IMR-90 (cell line): ENCODE measurements around the gene BTRC. TPM values are rescaled to one million over a fixed set of nuclear protein-coding genes. Genes with fewer than 3 reads are reported as not detected.

Experiments
- ATAC-seq: fragments of 200-7000 bp; cut with Tn5 transposase; 2 replicates; pipeline ENCODE4 v1.9.1; 2020; ENCODE audit warnings: low read depth, mild to moderate bottlenecking, moderate library complexity
- BruUV-seq: library from RNA; stranded (reverse); fragments of 400-500 nt; replicated peaks from 2 replicates; lab custom pipeline; 2021; lab: Mats Ljungman, UMichigan
- CTCF ChIA-PET: fragments of 300-600 bp; formaldehyde crosslinking; extraction: SDS; loops from one replicate; lab custom pipeline; 2021; ENCODE audit warnings: antibody characterized with exemption; lab: Yijun Ruan, JAX
- POLR2A ChIA-PET: fragments of 300-600 bp; sonication (Branson Sonifier 250); formaldehyde crosslinking; loops from one replicate; lab custom pipeline; 2022; ENCODE audit warnings: antibody characterized with exemption; ENCODE audit not compliant: unreplicated experiment; lab: Charles Lee
- DNase-seq: peaks from one replicate; pipeline ENCODE4 v3.0.0; 2013
- H2AFZ ChIP-seq: replicated peaks from 2 replicates; pipeline ENCODE3; 2013; ENCODE audit warnings: low read length, mild to moderate bottlenecking; ENCODE audit not compliant: poor library complexity
- H2AK5ac ChIP-seq: 2 replicates; pipeline ENCODE4 v1.6.1; 2013; ENCODE audit warnings: low read depth, low read length, inconsistent platforms
- H2AK9ac ChIP-seq: replicated peaks from 2 replicates; pipeline ENCODE3; 2013; ENCODE audit warnings: mild to moderate bottlenecking, low read depth, low read length, moderate library complexity; ENCODE audit not compliant: poor library complexity
- H2BK120ac ChIP-seq: 2 replicates; pipeline ENCODE4 v1.6.1; 2013; ENCODE audit warnings: low read depth, low read length, inconsistent platforms
- H2BK15ac ChIP-seq: 3 replicates; pipeline ENCODE4 v1.6.1; 2013; ENCODE audit warnings: low read depth, low read length, inconsistent platforms
- H2BK20ac ChIP-seq: 2 replicates; pipeline ENCODE4 v1.6.1; 2013; ENCODE audit warnings: low read depth, mild to moderate bottlenecking, inconsistent platforms, low read length, moderate library complexity
- H2BK5ac ChIP-seq: 2 replicates; pipeline ENCODE4 v1.6.1; 2013; ENCODE audit warnings: mild to moderate bottlenecking, low read depth, low read length, inconsistent platforms; ENCODE audit not compliant: poor library complexity, severe bottlenecking
- H3K14ac ChIP-seq: replicated peaks from 2 replicates; pipeline ENCODE4 v1.6.1; 2013; ENCODE audit warnings: low read depth, low read length, inconsistent platforms
- H3K18ac ChIP-seq: 2 replicates; pipeline ENCODE4 v1.6.1; 2013; ENCODE audit warnings: low read depth, low read length, control low read depth
- H3K23ac ChIP-seq: 2 replicates; pipeline ENCODE4 v1.6.1; 2013; ENCODE audit warnings: low read depth, low read length, inconsistent platforms
- H3K27ac ChIP-seq: 2 replicates; pipeline ENCODE4 v1.5.1; 2013; ENCODE audit warnings: mild to moderate bottlenecking, control low read depth, low read length; ENCODE audit not compliant: insufficient read depth
- H3K27me3 ChIP-seq: 2 replicates; pipeline ENCODE4 v1.6.1; 2013; ENCODE audit warnings: low read length; ENCODE audit not compliant: control insufficient read depth, insufficient read depth
- H3K36me3 ChIP-seq: 2 replicates; pipeline ENCODE4 v1.6.1; 2013; ENCODE audit warnings: low read length, mixed read lengths; ENCODE audit not compliant: control insufficient read depth, insufficient read depth
- H3K4ac ChIP-seq: 2 replicates; pipeline ENCODE4 v1.6.1; 2013; ENCODE audit warnings: low read depth, low read length, inconsistent platforms
- H3K4me1 ChIP-seq: 2 replicates; pipeline ENCODE4 v1.6.1; 2013; ENCODE audit warnings: low read length, mixed read lengths; ENCODE audit not compliant: control insufficient read depth, insufficient read depth
- H3K4me2 ChIP-seq: 2 replicates; pipeline ENCODE4 v1.6.1; 2013; ENCODE audit warnings: low read depth, mild to moderate bottlenecking, control low read depth, low read length, moderate library complexity
- H3K4me3 ChIP-seq: 2 replicates; pipeline ENCODE4 v1.5.1; 2013; ENCODE audit warnings: low read depth, mild to moderate bottlenecking, control low read depth, low read length, moderate library complexity; ENCODE audit not compliant: insufficient read depth
- H3K56ac ChIP-seq: 2 replicates; pipeline ENCODE4 v1.6.1; 2013; ENCODE audit warnings: low read length, inconsistent platforms; ENCODE audit not compliant: insufficient read depth; ENCODE audit errors: extremely low read depth
- H3K79me1 ChIP-seq, 2 experiments: 2 replicates each; pipeline ENCODE4 v1.6.1; 2013; ENCODE audit warnings: low read length in 2 of 2, inconsistent platforms in 1 of 2, low read depth in 1 of 2
- H3K9ac ChIP-seq: 2 replicates; pipeline ENCODE4 v1.6.1; 2013; ENCODE audit warnings: low read depth, low read length, control low read depth
- H3K9me1 ChIP-seq: 2 replicates; pipeline ENCODE4 v1.6.1; 2013; ENCODE audit warnings: low read length, inconsistent platforms; ENCODE audit not compliant: insufficient read depth
- H3K9me3 ChIP-seq: 2 replicates; pipeline ENCODE4 v1.6.1; 2013; ENCODE audit warnings: low read length; ENCODE audit not compliant: control insufficient read depth, insufficient read depth
- H4K20me1 ChIP-seq: 2 replicates; pipeline ENCODE4 v1.6.1; 2013; ENCODE audit warnings: low read length, inconsistent platforms; ENCODE audit not compliant: insufficient read depth
- H4K5ac ChIP-seq: 2 replicates; pipeline ENCODE4 v1.6.1; 2013; ENCODE audit warnings: mild to moderate bottlenecking, low read depth, low read length, control low read depth
- H4K8ac ChIP-seq, 2 experiments: 2 replicates each; pipeline ENCODE4 v1.6.1; 2013; ENCODE audit warnings: low read depth in 2 of 2, low read length in 2 of 2, control low read depth in 1 of 2, inconsistent platforms in 1 of 2
- H4K91ac ChIP-seq: 2 replicates; pipeline ENCODE4 v1.6.1; 2013; ENCODE audit warnings: low read depth, low read length, inconsistent platforms; ENCODE audit not compliant: insufficient read depth
- BHLHE40 ChIP-seq: fragments of 150-350 bp; IDR thresholded peaks from 2 replicates; pipeline ENCODE4 v1.6.1; 2016; ENCODE audit warnings: mild to moderate bottlenecking, low read depth, low read length
- FOS ChIP-seq: fragments of 150-350 bp; IDR thresholded peaks from 2 replicates; pipeline ENCODE4 v1.6.1; 2016; ENCODE audit warnings: low read depth, low read length
- MAFK ChIP-seq: IDR thresholded peaks from 2 replicates; pipeline ENCODE4 v1.6.1; 2012; ENCODE audit warnings: low read depth, low read length, improper control_type of control experiment
- MAZ ChIP-seq: IDR thresholded peaks from 2 replicates; pipeline ENCODE4 v1.6.1; 2012; ENCODE audit warnings: low read depth, mild to moderate bottlenecking, low read length, improper control_type of control experiment, moderate library complexity, borderline replicate concordance
- MXI1 ChIP-seq: IDR thresholded peaks from 2 replicates; pipeline ENCODE4 v1.6.1; 2012; ENCODE audit warnings: low read depth, mild to moderate bottlenecking, low read length, moderate library complexity, borderline replicate concordance
- NFE2L2 ChIP-seq: fragments of 150-350 bp; IDR thresholded peaks from 2 replicates; pipeline ENCODE4 v1.6.1; 2016; ENCODE audit warnings: low read depth, mild to moderate bottlenecking, low read length
- RFX5 ChIP-seq: IDR thresholded peaks from 2 replicates; pipeline ENCODE4 v1.8.0; 2012; ENCODE audit warnings: low read depth, mild to moderate bottlenecking, low read length, moderate library complexity
- SMC3 ChIP-seq: fragments of 150-350 bp; IDR thresholded peaks from 2 replicates; pipeline ENCODE4 v1.6.1; 2016; ENCODE audit warnings: low read depth, mild to moderate bottlenecking, antibody characterized with exemption, low read length, moderate library complexity
- USF2 ChIP-seq: fragments of 150-350 bp; IDR thresholded peaks from 2 replicates; pipeline ENCODE4 v1.6.1; 2017; ENCODE audit warnings: mild to moderate bottlenecking, antibody characterized with exemption, low read length, low read depth
- dilution Hi-C: fragments of 300-500 bp; cut with HindIII; formaldehyde crosslinking; loops from one replicate; pipeline ENCODE4 v1.14.3; 2018; ENCODE audit warnings: low sequenced_read_pairs; ENCODE audit not compliant: unreplicated experiment
- in situ Hi-C: fragments of 300-500 bp; cut with MboI; formaldehyde crosslinking; loops from 3 replicates; pipeline ENCODE4 v1.14.3; 2019; ENCODE audit warnings: low sequenced_read_pairs, inconsistent platforms, mixed read lengths
- intact Hi-C: fragments of 100-400 bp; cut with micrococcal nuclease; formaldehyde crosslinking; loops from 2 replicates; pipeline ENCODE4 v1.10.0; 2022
- polyA plus RNA-seq, 3 experiments: library from polyadenylated mRNA; depleted of rRNA; stranded (reverse); fragments of >200 nt; gene quantifications; 2 replicates each; pipeline ENCODE4 v1.2.3, GENCODE V29; 2012; ENCODE audit warnings: low replicate concordance in 1 of 3
- total RNA-seq: library from RNA; depleted of rRNA; stranded (reverse); fragments of >200 nt; gene quantifications from 2 replicates; pipeline ENCODE4 v1.2.3, GENCODE V29; 2012

The BTRC gene
- total and polyA plus RNA-seq, 2 of the 4 experiments (the other 2 are of a cell fraction), result 7.7 to 8.4 TPM

DNA sequence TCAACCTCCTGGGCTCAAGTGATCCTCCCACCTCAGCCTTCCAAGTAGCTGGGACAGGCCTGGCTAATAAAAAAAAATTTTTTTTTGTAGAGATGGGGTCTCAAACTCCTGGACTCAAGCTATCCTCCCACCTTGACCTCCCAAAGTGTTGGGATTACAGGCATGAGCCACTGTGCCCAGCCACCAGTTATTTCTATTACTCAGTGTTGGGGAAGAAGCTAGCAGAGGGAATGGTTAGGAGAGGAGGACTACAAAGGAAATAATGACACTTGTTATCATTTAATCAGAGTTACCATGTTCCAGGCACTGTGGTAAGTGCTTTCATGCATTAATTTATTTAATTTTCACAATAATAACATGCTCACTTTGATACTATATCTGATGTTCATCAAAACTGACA, 17.6 kb upstream of the BTRC start:
- H3K27me3 ChIP-seq, result peaks cover 28% of the 10 kb centered on the region

More for the DNA sequence above, 17.6 kb upstream of the BTRC start:
- Histone ChIP-seq H4K91ac (no peak overlapping the region), H3K79me1 (no peaks in the 10 kb centered on the region), H2BK5ac (no peak overlapping the region), H3K4me1 (no peaks in the 10 kb centered on the region), H3K9me1 (no peaks in the 10 kb centered on the region), H4K20me1 (no peaks in the 10 kb centered on the region), H2BK20ac (no peak overlapping the region), H2AK5ac (no peak overlapping the region), H2BK15ac (no peak overlapping the region), H3K4me3 (no peak overlapping the region), H4K8ac (no peak overlapping the region), H3K14ac (no peak overlapping the region), H2AFZ (no peak overlapping the region), H3K23ac (no peak overlapping the region), H3K9me3 (no peaks in the 10 kb centered on the region), H3K4me2 (no peak overlapping the region), H2AK9ac (no peak overlapping the region), H3K27ac (no peak overlapping the region), H3K36me3 (no peaks in the 10 kb centered on the region), H3K9ac (no peak overlapping the region), H3K18ac (no peak overlapping the region), H3K56ac (no peak overlapping the region), H4K5ac (no peak overlapping the region), H2BK120ac (no peak overlapping the region), H3K4ac (no peak overlapping the region)
- ATAC-seq, result no peak
- dilution Hi-C loops, result no loop called here
- POLR2A ChIA-PET, result no interaction called here
- in situ Hi-C loops, result no loop called here
- intact Hi-C loops, result no loop called here
- no peak for TF ChIP-seq SMC3
- no peak for TF ChIP-seq BHLHE40
- TF ChIP-seq USF2, result no peak
- TF ChIP-seq MAZ, result no peak
- no peak for TF ChIP-seq MXI1
- TF ChIP-seq NFE2L2, result no peak
- no peak for TF ChIP-seq RFX5
- TF ChIP-seq FOS, result no peak
- no peak for TF ChIP-seq MAFK
- no peak for DNase-seq
- BruUV-seq, result no TSS peak
- CTCF ChIA-PET, result no interaction called here
